A204.1 (cell line): ENCODE measurements around the gene GRIN2D.

Experiments
- FAIRE-seq: peaks from 2 replicates; lab custom pipeline; 2012; peaks lifted over from hg19 to GRCh38; lab: Jason Lieb, UNC

The GRIN2D gene

GRCh38 chr19:48398102-48398374, 4.6 kb downstream of the GRIN2D start:
- FAIRE-seq = no peak

GRCh38 chr19:48398375-48399235, 5.1 kb downstream of the GRIN2D start:
- no peak for FAIRE-seq

GRCh38 chr19:48400018-48400742, 6.7 kb downstream of the GRIN2D start:
- no peak for FAIRE-seq

- FAIRE-seq = no peak
These were observed 7.8 kb downstream of the GRIN2D start for GRCh38 chr19:48401287-48401686.

GRCh38 chr19:48403606-48404005, 10.1 kb downstream of the GRIN2D start:
- FAIRE-seq = no peak

GRCh38 chr19:48405010-48405659, 11.7 kb downstream of the GRIN2D start:
- FAIRE-seq = no peak

GRCh38 chr19:48405850-48406249, 12.4 kb downstream of the GRIN2D start:
- FAIRE-seq = no peak

GRCh38 chr19:48413879-48414587, 20.6 kb downstream of the GRIN2D start:
- no peak for FAIRE-seq

GRCh38 chr19:48415395-48415794, 21.9 kb downstream of the GRIN2D start:
- FAIRE-seq = no peak

GRCh38 chr19:48415806-48416221, 22.3 kb downstream of the GRIN2D start:
- FAIRE-seq = no peak

GRCh38 chr19:48417421-48417820, 24.0 kb downstream of the GRIN2D start:
- no peak for FAIRE-seq

GRCh38 chr19:48418317-48419064, 25.0 kb downstream of the GRIN2D start:
- FAIRE-seq = no peak

- FAIRE-seq = no peak
These were observed 25.9 kb downstream of the GRIN2D start for GRCh38 chr19:48419158-48419920.

GRCh38 chr19:48421548-48421947, 28.1 kb downstream of the GRIN2D start:
- FAIRE-seq = no peak

GRCh38 chr19:48424694-48425219, 31.3 kb downstream of the GRIN2D start:
- no peak for FAIRE-seq

GRCh38 chr19:48428670-48429069, 35.2 kb downstream of the GRIN2D start:
- FAIRE-seq = no peak

GRCh38 chr19:48433337-48433736, 39.9 kb downstream of the GRIN2D start:
- FAIRE-seq = no peak

GRCh38 chr19:48436586-48436985, 43.1 kb downstream of the GRIN2D start:
- FAIRE-seq = no peak

GRCh38 chr19:48441360-48442050, 48.0 kb downstream of the GRIN2D start:
- FAIRE-seq = no peak
